IMR-90 (cell line): Measurements from ENCODE around the gene COX14. TPM values are rescaled to one million over a fixed set of nuclear protein-coding genes. Genes with fewer than 3 reads are reported as not detected.
A peak's percentile ranks its signal among the peaks of the same experiment; 100 is the strongest.

ENCODE experiments used
- ATAC-seq: fragments of 200-7000 bp; cut with Tn5 transposase; 2 replicates; pipeline ENCODE4 v1.9.1; 2020; ENCODE audit warnings: low read depth, mild to moderate bottlenecking, moderate library complexity
- BruUV-seq: library from RNA; stranded (reverse); fragments of 400-500 nt; replicated peaks from 2 replicates; lab custom pipeline; 2021; lab: Mats Ljungman, UMichigan
- CTCF ChIA-PET: fragments of 300-600 bp; formaldehyde crosslinking; extraction: SDS; loops from one replicate; lab custom pipeline; 2021; ENCODE audit warnings: antibody characterized with exemption; lab: Yijun Ruan, JAX
- POLR2A ChIA-PET: fragments of 300-600 bp; sonication (Branson Sonifier 250); formaldehyde crosslinking; loops from one replicate; lab custom pipeline; 2022; ENCODE audit warnings: antibody characterized with exemption; ENCODE audit not compliant: unreplicated experiment; lab: Charles Lee
- DNase-seq: peaks from one replicate; pipeline ENCODE4 v3.0.0; 2013
- H2AFZ ChIP-seq: replicated peaks from 2 replicates; pipeline ENCODE3; 2013; ENCODE audit warnings: low read length, mild to moderate bottlenecking; ENCODE audit not compliant: poor library complexity
- H2AK5ac ChIP-seq: 2 replicates; pipeline ENCODE4 v1.6.1; 2013; ENCODE audit warnings: low read depth, low read length, inconsistent platforms
- H2AK9ac ChIP-seq: replicated peaks from 2 replicates; pipeline ENCODE3; 2013; ENCODE audit warnings: mild to moderate bottlenecking, low read depth, low read length, moderate library complexity; ENCODE audit not compliant: poor library complexity
- H2BK120ac ChIP-seq: 2 replicates; pipeline ENCODE4 v1.6.1; 2013; ENCODE audit warnings: low read depth, low read length, inconsistent platforms
- H2BK15ac ChIP-seq: 3 replicates; pipeline ENCODE4 v1.6.1; 2013; ENCODE audit warnings: low read depth, low read length, inconsistent platforms
- H2BK20ac ChIP-seq: 2 replicates; pipeline ENCODE4 v1.6.1; 2013; ENCODE audit warnings: low read depth, mild to moderate bottlenecking, inconsistent platforms, low read length, moderate library complexity
- H2BK5ac ChIP-seq: 2 replicates; pipeline ENCODE4 v1.6.1; 2013; ENCODE audit warnings: mild to moderate bottlenecking, low read depth, low read length, inconsistent platforms; ENCODE audit not compliant: poor library complexity, severe bottlenecking
- H3K14ac ChIP-seq: replicated peaks from 2 replicates; pipeline ENCODE4 v1.6.1; 2013; ENCODE audit warnings: low read depth, low read length, inconsistent platforms
- H3K18ac ChIP-seq: 2 replicates; pipeline ENCODE4 v1.6.1; 2013; ENCODE audit warnings: low read depth, low read length, control low read depth
- H3K23ac ChIP-seq: 2 replicates; pipeline ENCODE4 v1.6.1; 2013; ENCODE audit warnings: low read depth, low read length, inconsistent platforms
- H3K27ac ChIP-seq: 2 replicates; pipeline ENCODE4 v1.5.1; 2013; ENCODE audit warnings: mild to moderate bottlenecking, control low read depth, low read length; ENCODE audit not compliant: insufficient read depth
- H3K27me3 ChIP-seq: 2 replicates; pipeline ENCODE4 v1.6.1; 2013; ENCODE audit warnings: low read length; ENCODE audit not compliant: control insufficient read depth, insufficient read depth
- H3K36me3 ChIP-seq: 2 replicates; pipeline ENCODE4 v1.6.1; 2013; ENCODE audit warnings: low read length, mixed read lengths; ENCODE audit not compliant: control insufficient read depth, insufficient read depth
- H3K4ac ChIP-seq: 2 replicates; pipeline ENCODE4 v1.6.1; 2013; ENCODE audit warnings: low read depth, low read length, inconsistent platforms
- H3K4me1 ChIP-seq: 2 replicates; pipeline ENCODE4 v1.6.1; 2013; ENCODE audit warnings: low read length, mixed read lengths; ENCODE audit not compliant: control insufficient read depth, insufficient read depth
- H3K4me2 ChIP-seq: 2 replicates; pipeline ENCODE4 v1.6.1; 2013; ENCODE audit warnings: low read depth, mild to moderate bottlenecking, control low read depth, low read length, moderate library complexity
- H3K4me3 ChIP-seq: 2 replicates; pipeline ENCODE4 v1.5.1; 2013; ENCODE audit warnings: low read depth, mild to moderate bottlenecking, control low read depth, low read length, moderate library complexity; ENCODE audit not compliant: insufficient read depth
- H3K56ac ChIP-seq: 2 replicates; pipeline ENCODE4 v1.6.1; 2013; ENCODE audit warnings: low read length, inconsistent platforms; ENCODE audit not compliant: insufficient read depth; ENCODE audit errors: extremely low read depth
- H3K79me1 ChIP-seq, 2 experiments: 2 replicates each; pipeline ENCODE4 v1.6.1; 2013; ENCODE audit warnings: low read length in 2 of 2, inconsistent platforms in 1 of 2, low read depth in 1 of 2
- H3K9ac ChIP-seq: 2 replicates; pipeline ENCODE4 v1.6.1; 2013; ENCODE audit warnings: low read depth, low read length, control low read depth
- H3K9me1 ChIP-seq: 2 replicates; pipeline ENCODE4 v1.6.1; 2013; ENCODE audit warnings: low read length, inconsistent platforms; ENCODE audit not compliant: insufficient read depth
- H3K9me3 ChIP-seq: 2 replicates; pipeline ENCODE4 v1.6.1; 2013; ENCODE audit warnings: low read length; ENCODE audit not compliant: control insufficient read depth, insufficient read depth
- H4K20me1 ChIP-seq: 2 replicates; pipeline ENCODE4 v1.6.1; 2013; ENCODE audit warnings: low read length, inconsistent platforms; ENCODE audit not compliant: insufficient read depth
- H4K5ac ChIP-seq: 2 replicates; pipeline ENCODE4 v1.6.1; 2013; ENCODE audit warnings: mild to moderate bottlenecking, low read depth, low read length, control low read depth
- H4K8ac ChIP-seq, 2 experiments: 2 replicates each; pipeline ENCODE4 v1.6.1; 2013; ENCODE audit warnings: low read depth in 2 of 2, low read length in 2 of 2, control low read depth in 1 of 2, inconsistent platforms in 1 of 2
- H4K91ac ChIP-seq: 2 replicates; pipeline ENCODE4 v1.6.1; 2013; ENCODE audit warnings: low read depth, low read length, inconsistent platforms; ENCODE audit not compliant: insufficient read depth
- NFE2L2 ChIP-seq: fragments of 150-350 bp; IDR thresholded peaks from 2 replicates; pipeline ENCODE4 v1.6.1; 2016; ENCODE audit warnings: low read depth, mild to moderate bottlenecking, low read length
- WGBS, 2 experiments: methylation state at CpG; one replicate each; pipeline versions ENCODE4 v1.1.5 to v1.1.7; 2013; ENCODE audit warnings: missing lambda C conversion rate in 2 of 2; ENCODE audit not compliant: insufficient read length in 1 of 2; ENCODE audit errors: extremely low coverage in 2 of 2; 5-methylcytosine and 5-hydroxymethylcytosine counted together
- dilution Hi-C: fragments of 300-500 bp; cut with HindIII; formaldehyde crosslinking; loops from one replicate; pipeline ENCODE4 v1.14.3; 2018; ENCODE audit warnings: low sequenced_read_pairs; ENCODE audit not compliant: unreplicated experiment
- in situ Hi-C: fragments of 300-500 bp; cut with MboI; formaldehyde crosslinking; loops from 3 replicates; pipeline ENCODE4 v1.14.3; 2019; ENCODE audit warnings: low sequenced_read_pairs, inconsistent platforms, mixed read lengths
- intact Hi-C: fragments of 100-400 bp; cut with micrococcal nuclease; formaldehyde crosslinking; loops from 2 replicates; pipeline ENCODE4 v1.10.0; 2022
- polyA plus RNA-seq, 3 experiments: library from polyadenylated mRNA; depleted of rRNA; stranded (reverse); fragments of >200 nt; gene quantifications; 2 replicates each; pipeline ENCODE4 v1.2.3, GENCODE V29; 2012; ENCODE audit warnings: low replicate concordance in 1 of 3
- total RNA-seq: library from RNA; depleted of rRNA; stranded (reverse); fragments of >200 nt; gene quantifications from 2 replicates; pipeline ENCODE4 v1.2.3, GENCODE V29; 2012
- TF ChIP-seq, protein P1 (sequence below): fragments of 150-350 bp; IDR thresholded peaks from 2 replicates; pipeline ENCODE4 v1.6.1; 2017; ENCODE audit warnings: mild to moderate bottlenecking, antibody characterized with exemption, low read length, low read depth

The COX14 gene
- total and polyA plus RNA-seq, 2 of the 4 experiments (the other 2 are of a cell fraction): 30.8 to 81.8 TPM

DNA sequence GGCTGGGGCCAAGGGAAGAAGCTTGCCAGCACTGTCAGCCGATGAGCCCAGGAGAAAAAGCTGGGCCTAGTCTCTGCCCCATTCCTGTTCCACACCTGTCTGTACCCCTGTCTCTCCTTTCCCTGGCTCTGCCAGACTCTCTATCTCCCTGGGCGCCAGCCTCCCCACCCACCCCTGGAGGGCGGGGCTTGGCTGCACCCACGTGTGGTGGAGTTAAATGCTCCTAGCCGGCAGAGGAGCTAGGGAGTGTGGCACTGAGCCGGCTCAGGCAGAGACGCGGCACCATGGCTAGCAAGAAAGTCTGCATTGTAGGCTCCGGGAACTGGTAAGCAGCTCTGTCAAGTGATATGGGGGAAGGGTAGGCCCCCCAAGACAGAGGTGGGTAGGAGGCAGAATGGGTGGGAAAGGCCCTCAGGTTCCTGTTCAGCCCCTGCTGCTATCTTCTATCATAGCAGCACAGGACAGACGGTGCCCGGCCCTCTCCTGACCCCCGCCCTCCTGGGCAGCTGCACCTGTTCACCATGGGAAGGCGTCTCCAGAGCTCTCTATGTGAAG lies 8.2 kb upstream of the COX14 start, which contains the start of gene GPD1:
TSS of gene GPD1 (plus strand) at position 242 of the 555 bp plus-strand sequence. CDS start at position 285, 43 bp downstream.
- POLR2A ChIA-PET: no interaction called here
- Histone ChIP-seq H3K4ac (no peak within 1 kb of the TSS), H3K56ac (no peak within 1 kb of the TSS), H2BK15ac (no peak within 1 kb of the TSS), H3K27me3 (peaks cover 4% of the 10 kb centered on the region; the same call in 1 of the 2 replicates), H3K9ac (no peak within 1 kb of the TSS), H4K20me1 (0 out of 2 replicates have a peak, but pooled peaks cover 5% of the 10 kb centered on the region), H3K36me3 (peaks cover 20% of the 10 kb centered on the region), H4K5ac (no peak within 1 kb of the TSS), H2AK5ac (0 out of 2 replicates have a peak within 1 kb of the TSS, but pooled peaks have one; percentile 38), H3K4me3 (no peak within 1 kb of the TSS), H3K9me3 (no peaks in the 10 kb centered on the region), H2AK9ac (peak within 1 kb of the TSS; percentile 20), H3K27ac (no peak within 1 kb of the TSS), H3K79me1 (peaks cover 0 to 11% of the 10 kb centered on the region in 2 experiments; a peak in 1 of 4 replicates), H3K4me1 (no peaks in the 10 kb centered on the region), H4K8ac (no peak within 1 kb of the TSS), H3K18ac (no peak within 1 kb of the TSS), H2BK120ac (no peak within 1 kb of the TSS), H4K91ac (no peak within 1 kb of the TSS), H2BK20ac (no peak within 1 kb of the TSS), H3K9me1 (no peaks in the 10 kb centered on the region), H3K23ac (no peak within 1 kb of the TSS), H3K14ac (no peak within 1 kb of the TSS), H2BK5ac (no peak within 1 kb of the TSS), H2AFZ (peak within 1 kb of the TSS; percentile 18), H3K4me2 (no peak within 1 kb of the TSS)
- in situ Hi-C loops: no loop called here
- DNase-seq (peak; percentile 28), ATAC-seq (peak; percentile 77)
- dilution Hi-C loops: no loop called here
- TF ChIP-seq, protein P1, sequence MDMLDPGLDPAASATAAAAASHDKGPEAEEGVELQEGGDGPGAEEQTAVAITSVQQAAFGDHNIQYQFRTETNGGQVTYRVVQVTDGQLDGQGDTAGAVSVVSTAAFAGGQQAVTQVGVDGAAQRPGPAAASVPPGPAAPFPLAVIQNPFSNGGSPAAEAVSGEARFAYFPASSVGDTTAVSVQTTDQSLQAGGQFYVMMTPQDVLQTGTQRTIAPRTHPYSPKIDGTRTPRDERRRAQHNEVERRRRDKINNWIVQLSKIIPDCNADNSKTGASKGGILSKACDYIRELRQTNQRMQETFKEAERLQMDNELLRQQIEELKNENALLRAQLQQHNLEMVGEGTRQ: peak; percentile 39; the same call in 1 of the 2 replicates
- no peak for TF ChIP-seq NFE2L2
- intact Hi-C loops: no loop called here
- BruUV-seq: no TSS peak
- CTCF ChIA-PET: interaction anchor here (0.6 to 1.1 kb wide), 3 partner anchors 8 to 217 kb away, joined by 3 to 4 read pairs (median 3); partner anchors contain the start of gene COX14
- 8% methylated on average over 2 of the region's 13 CpGs; no CpG with 5 or more reads in 1 of the 2 experiments for WGBS, 2 experiments
